Lung (tissue), 12 donors: ENCODE results near the gene DNAJC11. TPM values are rescaled to one million over a fixed set of nuclear protein-coding genes. Genes with fewer than 3 reads are reported as not detected.

Source experiments
- ATAC-seq: fragments of 200-7000 bp; cut with Tn5 transposase; one replicate; pipeline ENCODE4 v1.9.1; 2020; ENCODE audit warnings: moderate number of reproducible peaks; ENCODE audit not compliant: insufficient read depth, low FRiP score
- DNase-seq, 3 donors: peaks; one replicate each; pipeline ENCODE4 v3.0.0-alpha.2; 2013 to 2017
- H3K27ac ChIP-seq, 2 donors: one replicate each; pipeline ENCODE4 v1.5.1; 2013; ENCODE audit warnings: mild to moderate bottlenecking in 2 of 2, moderate library complexity in 2 of 2, control low read depth in 1 of 2, inconsistent platforms in 1 of 2, low read depth in 1 of 2, low read length in 1 of 2
- H3K27me3 ChIP-seq, 3 donors: one replicate each; pipeline ENCODE4 v1.5.1; 2013; ENCODE audit warnings: low read length in 2 of 3; ENCODE audit not compliant: control insufficient read depth in 3 of 3, insufficient read depth in 3 of 3
- H3K36me3 ChIP-seq, 4 donors: one replicate each; pipeline ENCODE4 v1.5.1; 2013; ENCODE audit warnings: low read length in 4 of 4, mild to moderate bottlenecking in 1 of 4, moderate library complexity in 1 of 4; ENCODE audit not compliant: control insufficient read depth in 4 of 4, insufficient read depth in 4 of 4
- H3K4me1 ChIP-seq, 5 donors: one replicate each; pipeline ENCODE4 v1.5.1; 2013; ENCODE audit warnings: low read length in 5 of 5, mild to moderate bottlenecking in 2 of 5, moderate library complexity in 1 of 5; ENCODE audit not compliant: control insufficient read depth in 5 of 5, insufficient read depth in 5 of 5
- H3K4me3 ChIP-seq: one replicate; pipeline ENCODE4 v1.5.1; 2013; ENCODE audit warnings: mild to moderate bottlenecking, control low read depth, moderate library complexity
- H3K9ac ChIP-seq, 2 donors: one replicate each; pipeline ENCODE4 v1.5.1; 2013; ENCODE audit warnings: low read length in 2 of 2, control low read depth in 1 of 2; ENCODE audit not compliant: insufficient read depth in 1 of 2
- H3K9me3 ChIP-seq, 4 donors: one replicate each; pipeline ENCODE4 v1.5.1; 2013; ENCODE audit warnings: low read length in 3 of 4, mild to moderate bottlenecking in 1 of 4, moderate library complexity in 1 of 4; ENCODE audit not compliant: control insufficient read depth in 4 of 4, insufficient read depth in 3 of 4
- WGBS, 2 donors: extraction: QIAGEN DNeasy Blood & Tissue Kit; methylation state at CpG; one replicate each; pipeline ENCODE4 v1.1.7; 2013; 5-methylcytosine and 5-hydroxymethylcytosine counted together
- polyA plus RNA-seq, 2 donors: library from polyadenylated mRNA; stranded (reverse); fragments of 200-250 nt; gene quantifications; one replicate each; pipeline ENCODE4 v1.2.1, GENCODE V29; 2013
- total RNA-seq, 2 donors: library from RNA; depleted of rRNA in 1 of 2; stranded (reverse); fragments of >200 nt in 1 of 2; gene quantifications; one replicate each; pipeline ENCODE4 v1.2.1, GENCODE V29; 2014 to 2021
- TF ChIP-seq, protein P1 (sequence below): IDR thresholded peaks from 2 replicates; pipeline ENCODE4 v1.5.1; 2012; ENCODE audit warnings: mild to moderate bottlenecking; ENCODE audit errors: control extremely low read depth, extremely low read depth
- donor health status: control.
- donor health status: control.
- donor health status: Bipolar disorder and iron deficiency.
- donor health status: healthy.
- donor health status: DM: yes; HTN: yes; CAD: no.

DNAJC11 gene
- total and polyA plus RNA-seq, 4 donors, result 18.6 to 43.0 (median 30.4) TPM

DNA sequence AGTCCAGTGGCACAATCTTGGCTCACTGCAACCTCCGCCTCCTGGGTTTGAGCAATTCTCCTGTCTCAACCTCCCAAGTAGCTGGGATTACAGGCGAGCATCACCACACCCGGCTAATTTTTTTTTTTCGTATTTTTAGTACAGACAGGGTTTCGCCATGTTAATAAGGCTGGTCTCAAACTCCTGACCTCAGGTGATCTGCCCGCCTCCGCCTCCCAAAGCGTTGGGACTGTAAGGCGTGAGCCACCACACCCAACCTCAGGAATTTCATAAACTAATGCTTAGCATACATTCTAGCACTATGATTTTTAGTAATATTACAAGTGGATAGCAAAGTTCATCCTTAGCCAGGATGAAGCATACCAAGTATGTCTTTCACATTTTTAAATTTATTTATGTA lies 8.7 kb downstream of the DNAJC11 start:
- no peak overlapping the region for H3K27ac ChIP-seq
- H3K9ac ChIP-seq, result no peak overlapping the region
- no peaks in the 10 kb centered on the region for H3K9me3 ChIP-seq
- DNase-seq (no peak), ATAC-seq (no peak)
- no peaks in the 10 kb centered on the region for H3K27me3 ChIP-seq
- TF ChIP-seq, protein P1, sequence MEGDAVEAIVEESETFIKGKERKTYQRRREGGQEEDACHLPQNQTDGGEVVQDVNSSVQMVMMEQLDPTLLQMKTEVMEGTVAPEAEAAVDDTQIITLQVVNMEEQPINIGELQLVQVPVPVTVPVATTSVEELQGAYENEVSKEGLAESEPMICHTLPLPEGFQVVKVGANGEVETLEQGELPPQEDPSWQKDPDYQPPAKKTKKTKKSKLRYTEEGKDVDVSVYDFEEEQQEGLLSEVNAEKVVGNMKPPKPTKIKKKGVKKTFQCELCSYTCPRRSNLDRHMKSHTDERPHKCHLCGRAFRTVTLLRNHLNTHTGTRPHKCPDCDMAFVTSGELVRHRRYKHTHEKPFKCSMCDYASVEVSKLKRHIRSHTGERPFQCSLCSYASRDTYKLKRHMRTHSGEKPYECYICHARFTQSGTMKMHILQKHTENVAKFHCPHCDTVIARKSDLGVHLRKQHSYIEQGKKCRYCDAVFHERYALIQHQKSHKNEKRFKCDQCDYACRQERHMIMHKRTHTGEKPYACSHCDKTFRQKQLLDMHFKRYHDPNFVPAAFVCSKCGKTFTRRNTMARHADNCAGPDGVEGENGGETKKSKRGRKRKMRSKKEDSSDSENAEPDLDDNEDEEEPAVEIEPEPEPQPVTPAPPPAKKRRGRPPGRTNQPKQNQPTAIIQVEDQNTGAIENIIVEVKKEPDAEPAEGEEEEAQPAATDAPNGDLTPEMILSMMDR, result no peak
- H3K4me3 ChIP-seq, result no peak overlapping the region
- H3K36me3 ChIP-seq, result peaks cover 0 to 2% (median 0%) of the 10 kb centered on the region in 4 donors
- no peaks in the 10 kb centered on the region for H3K4me1 ChIP-seq
- WGBS, 2 donors, result 81 to 94% methylated on average over 9 of the region's 9 CpGs

DNA sequence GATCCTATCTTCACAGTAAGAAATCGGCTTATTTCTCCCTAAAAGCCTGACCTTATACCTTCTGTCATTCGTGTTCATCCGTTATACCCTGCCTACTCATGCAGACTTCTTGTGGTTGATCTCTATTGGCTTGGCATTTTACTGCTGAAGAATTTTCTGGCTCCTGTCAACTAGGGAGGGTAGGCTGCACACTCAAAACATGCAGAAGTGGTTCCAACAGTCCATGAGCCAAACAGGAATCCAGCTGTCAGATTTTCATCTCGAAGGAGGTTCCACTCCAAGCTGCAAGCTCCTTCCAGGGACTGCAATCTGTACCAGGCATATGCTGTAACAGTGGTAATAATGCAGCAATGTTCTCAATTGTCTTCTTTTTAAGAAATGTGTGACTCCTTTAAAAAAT lies 10.1 kb downstream of the DNAJC11 start:
- Histone ChIP-seq H3K4me1 (no peaks in the 10 kb centered on the region), H3K4me3 (no peak overlapping the region), H3K27ac (no peak overlapping the region), H3K36me3 (peaks cover 0 to 2% (median 0%) of the 10 kb centered on the region in 4 donors), H3K9ac (no peak overlapping the region), H3K27me3 (no peaks in the 10 kb centered on the region), H3K9me3 (no peaks in the 10 kb centered on the region)
- no peak for ATAC-seq
- no peak for DNase-seq
- TF ChIP-seq, protein P1, result no peak
- WGBS, 2 donors, result 72 to 95% methylated on average over 4 of the region's 4 CpGs

DNA sequence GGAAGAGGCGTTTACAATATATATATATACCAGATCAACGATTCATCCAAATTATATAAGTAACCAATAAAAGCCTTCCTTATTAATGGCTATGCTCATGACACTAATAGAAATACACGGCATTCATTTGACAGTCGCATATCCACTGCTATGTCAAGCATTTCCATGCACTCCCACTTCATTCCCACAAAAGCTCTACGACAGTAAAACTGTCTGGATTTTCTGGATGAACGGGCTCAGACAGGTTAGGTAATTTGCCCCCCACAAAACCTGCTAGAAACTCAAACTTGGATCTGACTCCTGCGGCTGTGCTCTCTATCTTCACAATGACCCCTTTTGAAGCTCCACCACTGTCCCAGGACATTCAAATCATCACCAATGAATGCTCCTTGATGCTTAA lies 11.4 kb downstream of the DNAJC11 start:
- no peak for DNase-seq
- no peak overlapping the region for H3K9ac ChIP-seq
- no peak overlapping the region for H3K27ac ChIP-seq
- no peak for ATAC-seq
- TF ChIP-seq, protein P1, result no peak
- peaks cover 0 to 2% (median 0%) of the 10 kb centered on the region in 4 donors for H3K36me3 ChIP-seq
- no peak overlapping the region for H3K4me3 ChIP-seq
- no peaks in the 10 kb centered on the region for H3K27me3 ChIP-seq
- no peaks in the 10 kb centered on the region for H3K4me1 ChIP-seq
- H3K9me3 ChIP-seq, result no peaks in the 10 kb centered on the region
- 94 to 96% methylated on average over 7 of the region's 7 CpGs for WGBS, 2 donors

DNA sequence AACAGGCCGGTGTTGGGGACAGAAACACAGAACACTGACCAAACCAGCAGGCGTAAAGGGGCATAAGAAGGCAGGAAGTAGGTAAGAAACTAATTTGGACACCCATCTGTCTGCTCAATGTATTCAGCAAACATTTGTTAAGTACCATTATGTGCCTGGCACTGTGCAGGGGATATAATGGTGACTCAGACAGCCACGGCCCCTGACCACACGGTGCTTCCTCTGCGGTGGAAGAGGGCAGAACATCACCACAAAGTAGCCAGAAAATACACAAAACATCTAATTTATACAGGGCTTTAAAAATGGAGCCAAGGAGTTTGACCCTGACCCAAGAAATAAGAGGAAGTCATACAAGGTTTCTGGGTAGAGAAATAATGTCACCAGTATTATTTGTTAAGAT lies 12.9 kb downstream of the DNAJC11 start:
- ATAC-seq, result no peak
- no peaks in the 10 kb centered on the region for H3K36me3 ChIP-seq
- no peaks in the 10 kb centered on the region for H3K4me1 ChIP-seq
- no peak overlapping the region for H3K9ac ChIP-seq
- no peak overlapping the region for H3K27ac ChIP-seq
- WGBS, 2 donors, result 73 to 80% methylated on average over 5 of the region's 5 CpGs
- H3K4me3 ChIP-seq, result no peak overlapping the region
- no peaks in the 10 kb centered on the region for H3K27me3 ChIP-seq
- no peaks in the 10 kb centered on the region for H3K9me3 ChIP-seq
- no peak for DNase-seq
- TF ChIP-seq, protein P1, result no peak
